GM21360 (cell line): ENCODE measurements around the gene NCAM2.

Source experiments
- ATAC-seq: cut with Tn5 transposase; IDR thresholded peaks from one replicate; pipeline ENCODE4 v1.9.1; 2021; ENCODE audit warnings: mild to moderate bottlenecking, moderate library complexity; ENCODE audit not compliant: unreplicated experiment

NCAM2 gene

DNA sequence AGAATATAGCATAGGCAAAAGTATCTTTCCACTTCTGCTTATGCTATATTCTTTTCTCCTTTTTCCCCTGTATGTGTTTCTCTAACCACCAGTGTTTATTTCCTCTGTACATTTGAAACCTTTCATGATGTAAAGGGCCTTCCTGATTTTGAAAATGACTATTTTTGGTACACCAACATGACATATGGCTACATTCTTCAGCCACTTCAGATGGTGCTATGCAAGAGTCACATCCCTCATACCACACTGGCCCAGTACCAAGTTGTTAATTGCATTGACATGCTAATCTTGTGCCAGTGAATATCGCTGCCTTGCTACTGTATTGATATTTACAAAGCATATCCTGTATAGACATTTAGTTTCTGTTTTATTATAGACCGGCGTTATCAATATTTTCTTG lies 408.7 kb downstream of the NCAM2 start:
- no peak for ATAC-seq

GRCh38 chr21:21412096-21412495 lies 413.9 kb downstream of the NCAM2 start:
- no peak for ATAC-seq

DNA sequence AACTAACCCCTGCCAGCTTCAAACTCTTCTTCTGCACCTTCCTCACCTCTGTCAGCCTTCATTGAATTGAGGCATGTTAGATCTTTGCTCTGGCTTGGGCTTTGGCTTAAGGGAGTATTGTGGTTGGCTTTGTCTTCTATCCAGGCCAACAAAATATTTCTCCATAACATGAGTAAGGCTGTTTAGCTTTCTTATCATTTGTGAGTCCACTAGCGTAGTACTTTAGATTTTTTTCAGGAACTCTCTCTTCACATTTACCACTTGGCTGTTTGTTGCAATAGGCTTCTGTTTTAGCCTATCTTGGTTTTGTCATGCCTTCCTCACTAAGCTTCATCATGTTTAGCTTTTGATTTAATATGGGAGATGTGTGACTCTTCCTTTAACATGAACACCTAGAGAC lies 417.5 kb downstream of the NCAM2 start:
- ATAC-seq, result no peak

- no peak for ATAC-seq
Observed at GRCh38 chr21:21434944-21435343, 436.7 kb downstream of the NCAM2 start.

GRCh38 chr21:21436012-21436534 lies 437.9 kb downstream of the NCAM2 start:
- ATAC-seq, result no peak

GRCh38 chr21:21439761-21440160 lies 441.6 kb downstream of the NCAM2 start:
- ATAC-seq, result no peak

DNA sequence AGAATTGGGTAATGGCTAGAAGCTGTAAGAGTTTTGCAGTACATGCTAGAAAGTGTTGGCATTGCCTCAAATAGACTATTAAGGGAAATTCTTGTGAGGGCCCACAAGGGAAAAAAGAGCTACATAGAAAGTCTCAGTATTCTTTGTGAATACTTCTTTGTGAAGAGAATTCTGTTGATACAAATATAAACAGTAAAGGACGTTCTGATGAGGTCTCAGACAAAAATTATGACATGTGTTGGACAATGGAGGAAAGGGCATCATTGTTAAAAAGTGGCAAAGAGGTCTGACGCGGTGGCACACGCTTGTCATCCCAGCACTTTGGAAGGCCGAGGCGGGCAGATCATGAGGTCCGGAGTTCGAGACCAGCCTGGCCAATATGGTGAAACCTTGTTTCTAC lies 458.9 kb downstream of the NCAM2 start:
- no peak for ATAC-seq

DNA sequence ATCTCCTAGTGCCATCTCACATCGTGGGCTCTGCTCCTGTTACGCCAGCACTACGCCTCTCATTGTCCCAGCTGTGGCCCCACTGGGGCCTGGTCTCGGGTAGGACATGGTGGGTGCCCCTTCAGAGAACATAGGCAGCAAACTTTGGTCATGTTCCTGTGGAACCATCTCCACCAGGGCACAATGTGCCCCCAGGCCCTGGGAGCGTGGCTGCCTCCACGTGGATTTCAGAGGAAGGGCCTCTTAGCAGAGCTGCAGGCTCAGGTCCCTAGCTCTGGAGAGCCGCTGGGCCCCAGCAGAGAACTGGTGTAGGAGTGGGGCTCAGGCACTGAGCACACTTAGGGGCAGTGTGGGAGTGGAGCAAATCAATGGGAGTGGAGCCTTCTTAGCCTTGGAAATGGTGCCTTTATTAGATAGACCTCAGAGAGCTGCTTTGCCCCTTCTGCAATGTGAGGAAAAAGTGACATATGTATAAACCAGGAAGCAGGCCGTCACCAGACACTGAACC lies 460.0 kb downstream of the NCAM2 start:
- ATAC-seq, result no peak

DNA sequence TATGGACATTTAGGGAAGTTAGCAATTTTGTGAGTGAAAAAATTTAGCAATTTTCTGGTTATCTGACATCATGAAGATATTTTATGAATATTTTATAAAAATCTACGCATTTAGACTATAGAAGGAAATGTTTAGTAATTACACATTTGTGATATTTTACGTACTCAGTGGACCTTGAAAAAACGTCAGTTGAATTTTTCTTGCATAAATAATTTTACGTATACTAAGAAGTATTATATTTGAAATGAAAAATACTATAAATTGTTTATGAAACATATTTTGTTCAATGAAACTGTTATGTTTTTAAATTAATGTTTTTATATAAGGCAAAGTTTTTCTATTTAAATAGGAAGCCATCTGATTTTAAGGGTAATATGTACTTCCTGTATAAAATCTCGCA lies 462.8 kb downstream of the NCAM2 start:
- no peak for ATAC-seq

GRCh38 chr21:21463456-21463855 lies 465.2 kb downstream of the NCAM2 start:
- ATAC-seq, result no peak

DNA sequence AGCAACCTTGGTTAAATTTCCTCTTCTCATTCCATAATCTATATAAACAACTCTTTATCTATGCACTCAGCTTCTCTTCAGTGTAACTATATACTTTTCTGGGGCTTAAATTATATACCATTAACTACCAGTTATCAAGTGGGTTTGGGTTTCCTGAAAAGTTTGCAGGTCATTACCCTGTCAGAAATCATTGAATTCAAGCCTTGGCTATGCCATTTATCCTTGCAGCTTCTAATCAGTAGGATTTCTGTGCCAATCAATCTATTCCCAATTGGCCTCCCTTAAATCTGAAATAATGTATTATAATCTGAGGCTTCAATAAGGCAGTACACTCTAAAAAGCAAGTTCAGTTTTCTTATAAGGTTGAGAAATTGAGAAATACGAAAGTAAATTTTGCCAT lies 466.5 kb downstream of the NCAM2 start:
- no peak for ATAC-seq

GRCh38 chr21:21466752-21467151 lies 468.5 kb downstream of the NCAM2 start:
- no peak for ATAC-seq

GRCh38 chr21:21468003-21468402 lies 469.8 kb downstream of the NCAM2 start:
- no peak for ATAC-seq

DNA sequence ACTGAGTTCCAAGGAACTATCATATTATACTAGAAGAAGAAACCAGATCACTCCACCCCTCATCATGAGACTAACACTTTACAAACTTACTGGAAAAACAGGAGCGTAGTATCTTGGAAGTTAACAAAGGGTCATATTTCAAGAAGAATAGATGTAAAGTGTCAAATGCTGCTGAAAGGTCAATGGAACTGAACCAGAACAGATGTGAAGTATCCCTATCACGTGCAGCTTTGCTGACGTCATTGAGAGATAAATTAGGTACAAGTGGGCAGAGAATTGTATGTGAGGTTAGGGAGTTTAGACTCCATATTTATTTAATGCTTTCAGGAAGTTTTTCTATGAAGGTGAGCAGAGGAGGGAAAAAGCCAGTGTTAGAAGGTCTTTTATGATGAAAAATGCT lies 483.0 kb downstream of the NCAM2 start:
- no peak for ATAC-seq

- no peak for ATAC-seq
Observed at GRCh38 chr21:21508859-21509258, 510.6 kb downstream of the NCAM2 start.

DNA sequence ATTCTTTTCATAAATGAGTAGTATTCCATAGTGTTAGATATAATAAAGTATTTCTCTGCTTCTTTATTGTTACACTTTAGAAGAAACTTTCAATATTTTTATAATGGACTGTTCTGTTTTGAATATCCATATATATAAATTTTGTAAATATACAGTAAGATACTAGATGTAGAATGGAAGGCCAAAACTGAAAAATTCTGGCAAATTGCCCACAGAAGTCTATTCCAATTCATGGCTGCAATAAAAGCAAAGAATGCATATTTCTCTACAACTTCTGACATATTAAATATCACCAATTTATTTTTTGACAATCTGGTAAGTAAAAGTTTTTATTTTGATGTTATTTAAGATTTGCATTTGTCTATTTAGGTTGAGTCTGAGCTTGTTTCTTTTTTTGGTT lies 532.5 kb downstream of the NCAM2 start:
- ATAC-seq, result no peak

DNA sequence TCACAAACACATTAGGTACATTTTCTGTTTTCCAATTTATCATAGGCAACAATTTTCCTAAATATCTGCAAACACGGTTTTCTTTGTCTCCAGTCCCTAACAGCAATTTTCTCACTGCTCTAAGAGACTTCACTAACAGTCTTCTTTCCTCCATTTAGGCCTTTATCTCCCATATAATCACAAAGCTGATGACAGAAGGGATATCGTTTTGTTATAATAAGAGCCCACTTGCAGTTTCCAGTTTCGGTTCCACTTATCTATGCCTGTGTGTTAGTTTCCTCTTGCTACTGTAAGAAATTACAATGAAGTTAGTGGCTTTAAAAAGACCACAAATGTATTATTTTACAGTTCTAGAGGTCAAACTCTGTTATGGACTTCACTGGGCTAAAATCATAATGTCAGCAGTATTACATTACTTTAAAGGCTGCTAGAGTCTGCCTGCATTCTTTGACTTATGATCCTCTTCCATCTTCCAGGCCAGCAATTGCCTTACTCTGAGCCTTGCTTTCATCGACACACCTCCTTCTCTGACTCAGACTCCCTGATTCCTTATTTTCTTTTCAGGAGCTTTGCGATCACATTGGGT lies 549.3 kb downstream of the NCAM2 start:
- no peak for ATAC-seq

DNA sequence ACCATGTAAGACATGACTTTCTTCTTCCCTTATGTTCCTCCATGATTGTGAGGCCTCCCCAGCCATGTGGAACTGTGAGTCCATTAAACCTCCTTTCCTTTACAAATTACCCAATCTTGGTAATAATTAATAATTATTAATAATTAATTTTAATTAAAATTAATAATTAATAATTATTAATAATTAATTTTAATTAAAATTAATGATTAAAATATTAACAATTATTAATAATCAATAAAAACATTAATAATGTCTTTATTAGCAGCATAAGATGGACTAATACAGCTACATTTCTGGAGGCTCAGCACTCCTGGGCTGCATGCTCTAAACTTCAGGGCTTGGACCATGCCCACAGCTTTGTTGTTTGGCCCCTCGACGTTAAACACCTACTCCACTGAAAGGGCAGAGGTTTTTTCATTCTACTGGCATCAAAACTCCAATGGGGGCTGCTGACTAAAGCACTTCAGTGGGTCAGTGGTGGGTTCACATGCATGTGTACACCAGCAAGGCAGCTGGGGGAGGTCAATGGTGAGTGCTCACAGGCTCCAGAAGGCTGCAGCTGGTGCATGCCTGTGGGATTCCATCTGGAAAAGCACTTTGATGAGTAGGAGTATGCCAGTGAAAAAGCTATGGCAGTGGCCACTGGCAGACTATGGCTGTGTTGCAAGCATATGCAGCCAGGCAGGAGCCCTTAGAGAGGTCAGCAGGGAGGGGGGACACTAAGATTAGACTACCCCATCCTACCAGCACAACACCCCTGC lies 561.3 kb downstream of the NCAM2 start:
- no peak for ATAC-seq
